Naive thymus-derived CD8-positive, alpha-beta T cell (primary cell): ENCODE measurements around the gene IL20RA. TPM values are rescaled to one million over a fixed set of nuclear protein-coding genes. Genes with fewer than 3 reads are reported as not detected.
"Not testable (repeated sequence)": the region's sequence is repeated elsewhere in the genome, so short reads cannot be mapped to it uniquely, and the experiment has no call there.

Source experiments
- ATAC-seq, 2 donors: fragments of 150-1000 bp; cut with Tn5 transposase in 1 of 2; sonication (Bioruptor Pico), chemical (Tn5 transposase) in 1 of 2; 1 replicate in 1 of 2; 2 replicates in 1 of 2; pipeline ENCODE4 v1.10.0; 2021; ENCODE audit warnings: mild to moderate bottlenecking in 2 of 2, moderate library complexity in 2 of 2
- POLR2A ChIA-PET: fragments of 350-600 bp; sonication (Branson Sonifier 250); formaldehyde crosslinking; loops from one replicate; lab custom pipeline; 2021; ENCODE audit warnings: antibody characterized with exemption; lab: Charles Lee
- DNase-seq, 10 donors: peaks; one replicate each; pipeline versions ENCODE4 v3.0.0 to v3.0.0-alpha.2; 2020 to 2022
- H3K27ac Mint-ChIP-seq, 10 donors: one replicate each; pipeline ENCODE4 v1.8.0; 2020 to 2022; ENCODE audit warnings: mild to moderate bottlenecking in 10 of 10, mixed read lengths in 10 of 10, moderate library complexity in 4 of 10, inconsistent platforms in 1 of 10
- H3K27me3 Mint-ChIP-seq, 5 donors: one replicate each; pipeline ENCODE4 v1.8.0; 2021 to 2022; ENCODE audit warnings: mixed read lengths in 5 of 5
- H3K36me3 Mint-ChIP-seq, 3 donors: one replicate each; pipeline ENCODE4 v1.8.0; 2020 to 2022; ENCODE audit warnings: mixed read lengths in 3 of 3, mild to moderate bottlenecking in 2 of 3, inconsistent platforms in 1 of 3
- H3K4me1 Mint-ChIP-seq, 4 donors: one replicate each; pipeline ENCODE4 v1.8.0; 2021 to 2022; ENCODE audit warnings: mixed read lengths in 4 of 4
- H3K4me3 Mint-ChIP-seq, 10 donors: one replicate each; pipeline ENCODE4 v1.8.0; 2020 to 2022; ENCODE audit warnings: mild to moderate bottlenecking in 10 of 10, mixed read lengths in 10 of 10, moderate library complexity in 6 of 10, inconsistent platforms in 1 of 10
- H3K9me3 Mint-ChIP-seq, 9 donors: one replicate each; pipeline ENCODE4 v1.8.0; 2020 to 2022; ENCODE audit warnings: mixed read lengths in 9 of 9, mild to moderate bottlenecking in 3 of 9, inconsistent platforms in 1 of 9, moderate library complexity in 1 of 9
- polyA plus RNA-seq, 3 donors: library from polyadenylated mRNA; unstranded; fragments of 300-500 nt; fragmentation: Illumina TruSeq; gene quantifications; one replicate each; pipeline ENCODE4 v1.2.3, GENCODE V29; 2021
- total RNA-seq, 8 experiments: library from RNA in 2 of 8; stranded (reverse) in 2 of 8; gene quantifications; one replicate each; pipeline ENCODE4 v1.2.3 and lab custom pipeline; 2021 to 2026

IL20RA gene
- total and polyA plus RNA-seq, 5 experiments from 2014 or later, result not detected

GRCh38 chr6:136959935-136960334, 84.8 kb downstream of the IL20RA start:
- H3K4me1 Mint-ChIP-seq, ATAC-seq, DNase-seq, H3K36me3 Mint-ChIP-seq, POLR2A ChIA-PET, H3K27ac Mint-ChIP-seq, H3K9me3 Mint-ChIP-seq, H3K4me3 Mint-ChIP-seq: not testable (repeated sequence)
- peaks cover 7 to 18% (median 13%) of the 10 kb centered on the region in 5 donors for H3K27me3 Mint-ChIP-seq

GRCh38 chr6:136959471-136959891, 85.3 kb downstream of the IL20RA start:
- ATAC-seq (no peak), DNase-seq (no peak)
- Mint-ChIP-seq H3K36me3 (no peaks in the 10 kb centered on the region), H3K9me3 (no peaks in the 10 kb centered on the region), H3K4me1 (peaks cover 4 to 8% (median 7%) of the 10 kb centered on the region in 4 donors), H3K27me3 (peaks cover 7 to 19% (median 13%) of the 10 kb centered on the region in 5 donors), H3K4me3 (no peak overlapping the region), H3K27ac (no peak overlapping the region)
- POLR2A ChIA-PET, result no interaction called here

GRCh38 chr6:136958168-136958567, 86.6 kb downstream of the IL20RA start:
- Mint-ChIP-seq H3K4me3 (no peak overlapping the region), H3K36me3 (no peaks in the 10 kb centered on the region), H3K27ac (no peak overlapping the region), H3K27me3 (peaks cover 7 to 19% (median 13%) of the 10 kb centered on the region in 5 donors), H3K4me1 (peaks cover 4 to 8% (median 7%) of the 10 kb centered on the region in 4 donors), H3K9me3 (no peaks in the 10 kb centered on the region)
- POLR2A ChIA-PET, result no interaction called here
- DNase-seq, result no peak
- ATAC-seq, result no peak

- peak overlapping the region in 3 of 10 donors; percentile 8 to 29 (median 26) for H3K4me3 Mint-ChIP-seq
- DNase-seq (peak in 1 of 10 donors; percentile 11), ATAC-seq (no peak)
- peak overlapping the region in 2 of 10 donors; percentile 51 to 79 for H3K27ac Mint-ChIP-seq
- H3K36me3 Mint-ChIP-seq, result no peaks in the 10 kb centered on the region
- POLR2A ChIA-PET, result interaction anchor here (0.7 kb wide), 1 partner anchor 45 kb away, joined by 4 read pairs; no protein-coding TSS in a partner anchor
- H3K27me3 Mint-ChIP-seq, result peaks cover 7 to 17% (median 13%) of the 10 kb centered on the region in 5 donors
- H3K9me3 Mint-ChIP-seq, result no peaks in the 10 kb centered on the region
- peaks cover 5 to 8% (median 7%) of the 10 kb centered on the region in 4 donors for H3K4me1 Mint-ChIP-seq
Observed at GRCh38 chr6:136956590-136957544, 87.9 kb downstream of the IL20RA start.

- Mint-ChIP-seq H3K27me3 (peaks cover 7 to 14% (median 10%) of the 10 kb centered on the region in 5 donors), H3K9me3 (no peaks in the 10 kb centered on the region), H3K36me3 (no peaks in the 10 kb centered on the region), H3K4me1 (peaks cover 5 to 8% (median 7%) of the 10 kb centered on the region in 4 donors), H3K27ac (no peak overlapping the region), H3K4me3 (no peak overlapping the region)
- no peak for DNase-seq
- ATAC-seq, result no peak
- POLR2A ChIA-PET, result no interaction called here
Observed at GRCh38 chr6:136955123-136955522, 89.6 kb downstream of the IL20RA start.

GRCh38 chr6:136952714-136953260, 92.0 kb downstream of the IL20RA start:
- POLR2A ChIA-PET, result no interaction called here
- H3K36me3 Mint-ChIP-seq, result peaks cover 0 to 5% (median 2%) of the 10 kb centered on the region in 3 donors

GRCh38 chr6:136950436-136951126, 94.2 kb downstream of the IL20RA start:
- Mint-ChIP-seq H3K4me1 (peaks cover 0 to 2% (median 0%) of the 10 kb centered on the region in 4 donors), H3K9me3 (peaks cover 0 to 9% (median 4%) of the 10 kb centered on the region in 9 donors), H3K4me3 (no peak overlapping the region), H3K27me3 (peaks cover 3 to 11% (median 9%) of the 10 kb centered on the region in 5 donors), H3K36me3 (peaks cover 0 to 5% (median 2%) of the 10 kb centered on the region in 3 donors), H3K27ac (peak overlapping the region in 2 of 10 donors; percentile 18 to 30)
- no peak for DNase-seq
- ATAC-seq, result no peak
- POLR2A ChIA-PET, result no interaction called here

More at GRCh38 chr6:136952714-136953260, 92.0 kb downstream of the IL20RA start:
- Mint-ChIP-seq H3K27ac (no peak overlapping the region), H3K4me1 (peaks cover 5 to 8% (median 7%) of the 10 kb centered on the region in 4 donors), H3K4me3 (no peak overlapping the region), H3K27me3 (peaks cover under 1 to 10% (median 3%) of the 10 kb centered on the region in 5 donors), H3K9me3 (peaks cover 0 to 9% (median 4%) of the 10 kb centered on the region in 9 donors)
- ATAC-seq (no peak), DNase-seq (no peak)

Other genes starting within 250 kb of the IL20RA start
- gene PEX7, start 222.4 kb downstream of the IL20RA start, total RNA-seq, result 1 to 10 TPM; 5.8 to 6.9 TPM
- gene PEX7, start 222.4 kb downstream of the IL20RA start, polyA plus RNA-seq, result 1 to 10 TPM; 3.0 to 4.6 (median 4.2) TPM
- not detected for gene SLC35D3, start 122.7 kb downstream of the IL20RA start, total RNA-seq
- not detected for gene SLC35D3, start 122.7 kb downstream of the IL20RA start, polyA plus RNA-seq
- gene IL22RA2, start 128.7 kb upstream of the IL20RA start, total RNA-seq, result not detected
- gene IL22RA2, start 128.7 kb upstream of the IL20RA start, polyA plus RNA-seq, result not detected
- 10 to 100 TPM; 26.3 to 30.1 TPM for gene IFNGR1, start 174.4 kb upstream of the IL20RA start, total RNA-seq
- 10 to 100 TPM; 19.4 to 36.6 (median 28.4) TPM for gene IFNGR1, start 174.4 kb upstream of the IL20RA start, polyA plus RNA-seq